Activated CD8-positive, alpha-beta memory T cell treated with anti-CD3 and anti-CD28 coated beads, Interleukin-2, amount 10 ng/mL, durations not matched to agents 7 days and 5 days (primary cell): ENCODE measurements around the gene CPNE9. TPM values are rescaled to one million over a fixed set of nuclear protein-coding genes. Genes with fewer than 3 reads are reported as not detected.
A peak's percentile ranks its signal among the peaks of the same experiment; 100 is the strongest.

ENCODE experiments used
- ATAC-seq: fragments of 150-1000 bp; cut with Tn5 transposase; one replicate; pipeline ENCODE4 v1.10.0; 2021; ENCODE audit warnings: moderate library complexity
- CTCF ChIA-PET: fragments of 350-600 bp; sonication (Branson Sonifier 250); formaldehyde crosslinking; loops from one replicate; lab custom pipeline; 2021; ENCODE audit warnings: antibody characterized with exemption; lab: Charles Lee
- DNase-seq: peaks from one replicate; pipeline ENCODE4 v3.0.0-alpha.2; 2020
- H3K27ac Mint-ChIP-seq: one replicate; pipeline ENCODE4 v1.8.0; 2021; ENCODE audit warnings: mild to moderate bottlenecking, mixed read lengths
- H3K27me3 Mint-ChIP-seq: one replicate; pipeline ENCODE4 v1.8.0; 2021; ENCODE audit warnings: mixed read lengths
- H3K36me3 Mint-ChIP-seq: one replicate; pipeline ENCODE4 v1.8.0; 2021; ENCODE audit warnings: mild to moderate bottlenecking, mixed read lengths
- H3K4me1 Mint-ChIP-seq: one replicate; pipeline ENCODE4 v1.8.0; 2021; ENCODE audit warnings: mixed read lengths
- H3K4me3 Mint-ChIP-seq: one replicate; pipeline ENCODE4 v1.8.0; 2021; ENCODE audit warnings: mild to moderate bottlenecking, moderate library complexity, mixed read lengths
- H3K9me3 Mint-ChIP-seq: one replicate; pipeline ENCODE4 v1.8.0; 2022; ENCODE audit warnings: low read depth, mixed read lengths
- total RNA-seq, 2 experiments: library from RNA; stranded (reverse); gene quantifications; one replicate each; pipeline ENCODE4 v1.2.3, GENCODE V29; 2021

Gene CPNE9
- total RNA-seq, 2 experiments from 2014 or later: not detected

GRCh38 chr3:9691636-9692035, 12.0 kb upstream of the CPNE9 start:
- Mint-ChIP-seq H3K27ac (no peak overlapping the region), H3K36me3 (peaks cover 14% of the 10 kb centered on the region)
- no peak for ATAC-seq

GRCh38 chr3:9692416-9692815, 11.2 kb upstream of the CPNE9 start:
- ATAC-seq: no peak
- DNase-seq: no peak

More at GRCh38 chr3:9691636-9692035, 12.0 kb upstream of the CPNE9 start:
- Mint-ChIP-seq H3K4me3 (no peak overlapping the region), H3K4me1 (no peaks in the 10 kb centered on the region), H3K27me3 (no peaks in the 10 kb centered on the region), H3K9me3 (no peaks in the 10 kb centered on the region)
- no peak for DNase-seq
- CTCF ChIA-PET: interaction anchor here (0.9 kb wide), 1 partner anchor 36 kb away, joined by 4 read pairs; no protein-coding TSS in a partner anchor

GRCh38 chr3:9695345-9695744, 8.3 kb upstream of the CPNE9 start:
- Mint-ChIP-seq H3K27me3 (no peaks in the 10 kb centered on the region), H3K9me3 (no peaks in the 10 kb centered on the region), H3K36me3 (peaks cover 3% of the 10 kb centered on the region), H3K27ac (no peak overlapping the region), H3K4me3 (no peak overlapping the region), H3K4me1 (no peaks in the 10 kb centered on the region)
- no peak for ATAC-seq
- DNase-seq: no peak
- CTCF ChIA-PET: interaction anchor here (1.0 kb wide), 1 partner anchor 192 kb away, joined by 3 read pairs; no protein-coding TSS in a partner anchor

More at GRCh38 chr3:9692416-9692815, 11.2 kb upstream of the CPNE9 start:
- H3K27ac Mint-ChIP-seq: no peak overlapping the region
- peaks cover 11% of the 10 kb centered on the region for H3K36me3 Mint-ChIP-seq
- H3K27me3 Mint-ChIP-seq: no peaks in the 10 kb centered on the region
- no peaks in the 10 kb centered on the region for H3K9me3 Mint-ChIP-seq
- no peaks in the 10 kb centered on the region for H3K4me1 Mint-ChIP-seq
- CTCF ChIA-PET: interaction anchor here (0.5 to 0.9 kb wide), 2 partner anchors 35 to 109 kb away, joined by 4 read pairs; no protein-coding TSS in a partner anchor
- no peak overlapping the region for H3K4me3 Mint-ChIP-seq

- Mint-ChIP-seq H3K4me3 (no peak overlapping the region), H3K27me3 (no peaks in the 10 kb centered on the region), H3K9me3 (no peaks in the 10 kb centered on the region), H3K36me3 (peaks cover 3% of the 10 kb centered on the region), H3K27ac (no peak overlapping the region), H3K4me1 (no peaks in the 10 kb centered on the region)
- no peak for DNase-seq
- CTCF ChIA-PET: interaction anchor here (1.0 kb wide), 1 partner anchor 192 kb away, joined by 3 read pairs; no protein-coding TSS in a partner anchor
- ATAC-seq: no peak
Observed at GRCh38 chr3:9695746-9696145, 7.9 kb upstream of the CPNE9 start.

GRCh38 chr3:9696480-9697220, 7.0 kb upstream of the CPNE9 start:
- peaks cover 3% of the 10 kb centered on the region for H3K36me3 Mint-ChIP-seq
- no peaks in the 10 kb centered on the region for H3K9me3 Mint-ChIP-seq
- no peak overlapping the region for H3K4me3 Mint-ChIP-seq
- DNase-seq (no peak), ATAC-seq (no peak)
- CTCF ChIA-PET: no interaction called here
- no peaks in the 10 kb centered on the region for H3K4me1 Mint-ChIP-seq
- H3K27me3 Mint-ChIP-seq: no peaks in the 10 kb centered on the region
- no peak overlapping the region for H3K27ac Mint-ChIP-seq

GRCh38 chr3:9697892-9698291, 5.7 kb upstream of the CPNE9 start:
- CTCF ChIA-PET: no interaction called here
- Mint-ChIP-seq H3K4me1 (no peaks in the 10 kb centered on the region), H3K4me3 (no peak overlapping the region), H3K9me3 (no peaks in the 10 kb centered on the region), H3K36me3 (peaks cover 7% of the 10 kb centered on the region), H3K27me3 (peaks cover 1% of the 10 kb centered on the region), H3K27ac (no peak overlapping the region)
- ATAC-seq (no peak), DNase-seq (no peak)

- H3K4me3 Mint-ChIP-seq: no peak overlapping the region
- CTCF ChIA-PET: no interaction called here
Observed at GRCh38 chr3:9698293-9698692, 5.3 kb upstream of the CPNE9 start.

GRCh38 chr3:9700536-9700935, 3.1 kb upstream of the CPNE9 start:
- H3K4me1 Mint-ChIP-seq: peaks cover 3% of the 10 kb centered on the region
- DNase-seq (no peak), ATAC-seq (no peak)
- CTCF ChIA-PET: no interaction called here
- H3K36me3 Mint-ChIP-seq: peaks cover 12% of the 10 kb centered on the region
- peaks cover 23% of the 10 kb centered on the region for H3K27me3 Mint-ChIP-seq
- no peak overlapping the region for H3K27ac Mint-ChIP-seq
- no peak overlapping the region for H3K4me3 Mint-ChIP-seq
- no peaks in the 10 kb centered on the region for H3K9me3 Mint-ChIP-seq

More at GRCh38 chr3:9698293-9698692, 5.3 kb upstream of the CPNE9 start:
- DNase-seq: no peak
- H3K36me3 Mint-ChIP-seq: peaks cover 11% of the 10 kb centered on the region
- no peak for ATAC-seq
- no peak overlapping the region for H3K27ac Mint-ChIP-seq
- no peaks in the 10 kb centered on the region for H3K4me1 Mint-ChIP-seq
- peaks cover 5% of the 10 kb centered on the region for H3K27me3 Mint-ChIP-seq
- H3K9me3 Mint-ChIP-seq: no peaks in the 10 kb centered on the region

GRCh38 chr3:9701006-9701405, 2.6 kb upstream of the CPNE9 start:
- CTCF ChIA-PET: no interaction called here
- Mint-ChIP-seq H3K9me3 (no peaks in the 10 kb centered on the region), H3K4me3 (no peak overlapping the region), H3K4me1 (peaks cover 3% of the 10 kb centered on the region), H3K27me3 (peaks cover 27% of the 10 kb centered on the region), H3K36me3 (peaks cover 12% of the 10 kb centered on the region), H3K27ac (no peak overlapping the region)
- ATAC-seq (no peak), DNase-seq (no peak)

- ATAC-seq (no peak), DNase-seq (no peak)
- Mint-ChIP-seq H3K27me3 (peaks cover 33% of the 10 kb centered on the region), H3K9me3 (no peaks in the 10 kb centered on the region), H3K4me1 (peaks cover 3% of the 10 kb centered on the region), H3K27ac (no peak overlapping the region), H3K36me3 (peaks cover 12% of the 10 kb centered on the region), H3K4me3 (no peak overlapping the region)
- CTCF ChIA-PET: no interaction called here
Observed at GRCh38 chr3:9701711-9702110, 1.9 kb upstream of the CPNE9 start.

GRCh38 chr3:9703240-9703639, 393 bp upstream of the CPNE9 start:
- Mint-ChIP-seq H3K9me3 (no peaks in the 10 kb centered on the region), H3K4me3 (no peak overlapping the region), H3K4me1 (peaks cover 3% of the 10 kb centered on the region), H3K27ac (no peak overlapping the region), H3K36me3 (peaks cover 12% of the 10 kb centered on the region), H3K27me3 (peaks cover 38% of the 10 kb centered on the region)
- ATAC-seq (no peak), DNase-seq (no peak)
- CTCF ChIA-PET: interaction anchor here (0.8 kb wide), 1 partner anchor 23 kb away, joined by 4 read pairs; no protein-coding TSS in a partner anchor

- CTCF ChIA-PET: no interaction called here
- H3K4me3 Mint-ChIP-seq: no peak overlapping the region
- peak; percentile 52 for ATAC-seq
- H3K4me1 Mint-ChIP-seq: peaks cover 3% of the 10 kb centered on the region
- DNase-seq: no peak
- no peaks in the 10 kb centered on the region for H3K9me3 Mint-ChIP-seq
- peaks cover 38% of the 10 kb centered on the region for H3K27me3 Mint-ChIP-seq
- H3K27ac Mint-ChIP-seq: no peak overlapping the region
- H3K36me3 Mint-ChIP-seq: peaks cover 10% of the 10 kb centered on the region
Observed at GRCh38 chr3:9704347-9705322, 1.0 kb downstream of the CPNE9 start.

GRCh38 chr3:9710174-9710739, 6.6 kb downstream of the CPNE9 start:
- H3K27ac Mint-ChIP-seq: no peak overlapping the region
- no peak for DNase-seq
- H3K4me1 Mint-ChIP-seq: no peaks in the 10 kb centered on the region
- H3K36me3 Mint-ChIP-seq: no peaks in the 10 kb centered on the region
- H3K4me3 Mint-ChIP-seq: no peak overlapping the region
- H3K27me3 Mint-ChIP-seq: peaks cover 17% of the 10 kb centered on the region
- CTCF ChIA-PET: no interaction called here
- H3K9me3 Mint-ChIP-seq: no peaks in the 10 kb centered on the region
- ATAC-seq: no peak
